ENCODE measurements around the gene SMPX. TPM values are rescaled to one million over a fixed set of nuclear protein-coding genes. Genes with fewer than 3 reads are reported as not detected.
A peak's percentile ranks its signal among the peaks of the same experiment; 100 is the strongest.
"Not testable (repeated sequence)": the region's sequence is repeated elsewhere in the genome, so short reads cannot be mapped to it uniquely, and the experiment has no call there.

Gene SMPX
- total and polyA plus RNA-seq, 4 donors: 0.09 to 0.10 TPM; not detected in 2

- H3K27me3 ChIP-seq (ENCODE audit: control insufficient read depth in 4 of 4, insufficient read depth in 4 of 4, low read length in 3 of 4); H3K9ac ChIP-seq (ENCODE audit: low read depth in 1 of 2, low read length in 2 of 2); H3K36me3 ChIP-seq (ENCODE audit: control insufficient read depth in 4 of 4, insufficient read depth in 3 of 4, low read depth in 1 of 4, low read length in 3 of 4); H3K4me1 ChIP-seq (ENCODE audit: control insufficient read depth in 4 of 4, insufficient read depth in 4 of 4, low read length in 3 of 4); H3K9me3 ChIP-seq (ENCODE audit: control insufficient read depth in 4 of 4, low read length in 3 of 4); H3K4me3 ChIP-seq (ENCODE audit: low read depth in 1 of 3, low read length in 3 of 3); DNase-seq (ENCODE audit: low spot score); H3K27ac ChIP-seq (ENCODE audit: low read depth in 1 of 2, low read length in 2 of 2): not testable (repeated sequence)
Observed at GRCh38 chrX:21775128-21775527, 17.2 kb upstream of the SMPX start.

GRCh38 chrX:21773036-21773435 is 15.1 kb upstream of the SMPX start:
- H3K27ac ChIP-seq (ENCODE audit: low read depth in 1 of 2, low read length in 2 of 2); H3K4me3 ChIP-seq (ENCODE audit: low read depth in 1 of 3, low read length in 3 of 3); H3K9me3 ChIP-seq (ENCODE audit: control insufficient read depth in 4 of 4, low read length in 3 of 4); H3K36me3 ChIP-seq (ENCODE audit: control insufficient read depth in 4 of 4, insufficient read depth in 3 of 4, low read depth in 1 of 4, low read length in 3 of 4); H3K4me1 ChIP-seq (ENCODE audit: control insufficient read depth in 4 of 4, insufficient read depth in 4 of 4, low read length in 3 of 4); DNase-seq (ENCODE audit: low spot score); H3K9ac ChIP-seq (ENCODE audit: low read depth in 1 of 2, low read length in 2 of 2); H3K27me3 ChIP-seq (ENCODE audit: control insufficient read depth in 4 of 4, insufficient read depth in 4 of 4, low read length in 3 of 4): not testable (repeated sequence)
- 57% methylated on average over 2 of the region's 2 CpGs for WGBS

DNA sequence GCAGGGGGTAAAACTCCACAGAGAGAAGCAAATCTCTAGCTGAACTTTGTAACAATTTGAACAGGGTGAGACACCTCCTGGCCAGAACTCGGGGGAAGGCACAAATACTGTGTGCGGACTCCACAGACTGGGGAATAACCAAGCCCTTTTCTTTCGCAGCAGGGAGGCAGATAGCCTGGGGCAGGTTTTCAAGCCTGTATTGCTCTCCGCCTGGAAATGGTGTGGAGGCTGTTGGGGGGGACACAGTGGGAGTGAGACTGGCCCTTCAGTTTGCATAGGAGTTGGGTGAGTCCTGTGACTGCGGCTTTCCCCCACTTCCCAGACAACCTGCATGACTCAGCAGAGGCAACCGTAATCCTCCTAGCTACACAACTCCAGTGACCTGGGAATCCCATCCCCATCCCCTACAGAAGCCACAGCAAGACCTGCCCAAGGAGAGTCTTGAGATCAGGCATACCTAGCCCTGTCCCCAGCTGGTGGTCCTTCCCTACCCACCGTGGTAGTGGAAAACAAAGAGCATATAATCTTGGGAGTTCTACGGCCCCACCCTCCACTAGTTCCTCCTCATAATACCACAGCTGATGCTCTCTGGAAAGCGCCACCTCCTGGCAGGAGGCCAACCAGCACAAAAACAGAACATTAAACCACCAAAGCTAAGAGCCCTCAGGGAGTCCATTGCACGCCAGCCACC is 12.9 kb upstream of the SMPX start:
- DNase-seq (ENCODE audit: low spot score): no peak
- H3K9me3 ChIP-seq (ENCODE audit: control insufficient read depth in 4 of 4, low read length in 3 of 4): no peaks in the 10 kb centered on the region
- TF ChIP-seq REST (IDR thresholded peaks at IDR 0.05): no peak
- peak; percentile 37 for TF ChIP-seq SP1 (IDR thresholded peaks at IDR 0.05)
- H3K27ac ChIP-seq (ENCODE audit: low read depth in 1 of 2, low read length in 2 of 2): no peak overlapping the region
- no peaks in the 10 kb centered on the region for H3K36me3 ChIP-seq (ENCODE audit: control insufficient read depth in 4 of 4, insufficient read depth in 3 of 4, low read depth in 1 of 4, low read length in 3 of 4)
- H3K9ac ChIP-seq (ENCODE audit: low read depth in 1 of 2, low read length in 2 of 2): no peak overlapping the region
- H3K4me1 ChIP-seq (ENCODE audit: control insufficient read depth in 4 of 4, insufficient read depth in 4 of 4, low read length in 3 of 4): no peaks in the 10 kb centered on the region
- H3K27me3 ChIP-seq (ENCODE audit: control insufficient read depth in 4 of 4, insufficient read depth in 4 of 4, low read length in 3 of 4): no peaks in the 10 kb centered on the region
- 75% methylated on average over 10 of the region's 10 CpGs for WGBS
- no peak overlapping the region for H3K4me3 ChIP-seq (ENCODE audit: low read depth in 1 of 3, low read length in 3 of 3)

DNA sequence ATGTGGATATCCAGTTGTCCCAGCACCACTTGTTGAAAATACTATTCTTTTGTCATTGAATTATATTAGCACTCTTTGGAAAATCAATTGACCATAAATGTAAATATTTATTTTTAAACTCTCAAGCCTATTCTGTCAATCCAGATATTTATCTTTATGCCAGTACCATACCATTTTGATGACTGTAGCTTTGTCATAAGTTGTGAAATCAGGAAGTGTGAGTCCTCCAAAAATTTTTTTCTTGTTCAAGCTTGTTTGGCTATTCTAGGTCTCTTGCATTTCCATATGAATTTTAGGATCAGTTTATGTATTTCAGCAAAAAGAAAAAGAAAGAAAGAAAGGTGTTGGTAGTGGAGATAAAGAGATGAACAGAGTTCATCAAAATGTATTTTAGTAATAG is 8.2 kb upstream of the SMPX start:
- H3K27me3 ChIP-seq (ENCODE audit: control insufficient read depth in 4 of 4, insufficient read depth in 4 of 4, low read length in 3 of 4): no peaks in the 10 kb centered on the region
- H3K9me3 ChIP-seq (ENCODE audit: control insufficient read depth in 4 of 4, low read length in 3 of 4): no peaks in the 10 kb centered on the region
- no peak overlapping the region for H3K4me3 ChIP-seq (ENCODE audit: low read depth in 1 of 3, low read length in 3 of 3)
- TF ChIP-seq ATF3 (IDR thresholded peaks at IDR 0.05) (no peak), SP1 (IDR thresholded peaks at IDR 0.05) (no peak), TAF1 (conservative IDR thresholded peaks at IDR 0.05) (no peak), ZBTB33 (IDR thresholded peaks at IDR 0.05) (no peak), HNF4G (IDR thresholded peaks at IDR 0.05) (no peak), GABPA (IDR thresholded peaks at IDR 0.05 in 1 of 2, conservative IDR thresholded peaks at IDR 0.05 in 1 of 2) (no peak), FOXA1 (IDR thresholded peaks at IDR 0.05) (no peak), FOXA2 (IDR thresholded peaks at IDR 0.05) (no peak), YY1 (IDR thresholded peaks at IDR 0.05) (no peak), EGR1 (IDR thresholded peaks at IDR 0.05; ENCODE audit: low read depth in 2 of 2) (no peak), RAD21 (IDR thresholded peaks at IDR 0.05) (no peak), HNF4A (conservative IDR thresholded peaks at IDR 0.05) (no peak), NR2F2 (IDR thresholded peaks at IDR 0.05) (no peak)
- TF ChIP-seq, protein P1, sequence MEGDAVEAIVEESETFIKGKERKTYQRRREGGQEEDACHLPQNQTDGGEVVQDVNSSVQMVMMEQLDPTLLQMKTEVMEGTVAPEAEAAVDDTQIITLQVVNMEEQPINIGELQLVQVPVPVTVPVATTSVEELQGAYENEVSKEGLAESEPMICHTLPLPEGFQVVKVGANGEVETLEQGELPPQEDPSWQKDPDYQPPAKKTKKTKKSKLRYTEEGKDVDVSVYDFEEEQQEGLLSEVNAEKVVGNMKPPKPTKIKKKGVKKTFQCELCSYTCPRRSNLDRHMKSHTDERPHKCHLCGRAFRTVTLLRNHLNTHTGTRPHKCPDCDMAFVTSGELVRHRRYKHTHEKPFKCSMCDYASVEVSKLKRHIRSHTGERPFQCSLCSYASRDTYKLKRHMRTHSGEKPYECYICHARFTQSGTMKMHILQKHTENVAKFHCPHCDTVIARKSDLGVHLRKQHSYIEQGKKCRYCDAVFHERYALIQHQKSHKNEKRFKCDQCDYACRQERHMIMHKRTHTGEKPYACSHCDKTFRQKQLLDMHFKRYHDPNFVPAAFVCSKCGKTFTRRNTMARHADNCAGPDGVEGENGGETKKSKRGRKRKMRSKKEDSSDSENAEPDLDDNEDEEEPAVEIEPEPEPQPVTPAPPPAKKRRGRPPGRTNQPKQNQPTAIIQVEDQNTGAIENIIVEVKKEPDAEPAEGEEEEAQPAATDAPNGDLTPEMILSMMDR (IDR thresholded peaks at IDR 0.05; ENCODE audit: low read depth, low read length, missing input control): no peak

More for the DNA sequence above, 8.2 kb upstream of the SMPX start:
- Histone ChIP-seq H3K9ac (ENCODE audit: low read depth in 1 of 2, low read length in 2 of 2) (no peak overlapping the region), H3K36me3 (ENCODE audit: control insufficient read depth in 4 of 4, insufficient read depth in 3 of 4, low read depth in 1 of 4, low read length in 3 of 4) (no peaks in the 10 kb centered on the region), H3K4me1 (ENCODE audit: control insufficient read depth in 4 of 4, insufficient read depth in 4 of 4, low read length in 3 of 4) (no peaks in the 10 kb centered on the region), H3K27ac (ENCODE audit: low read depth in 1 of 2, low read length in 2 of 2) (no peak overlapping the region)
- no peak for DNase-seq (ENCODE audit: low spot score)

Measured in liver (tissue), 9 donors.